ENCODE measurements around the gene SV2A.
"Not testable (repeated sequence)": the region's sequence is repeated elsewhere in the genome, so short reads cannot be mapped to it uniquely, and the experiment has no call there.

SV2A gene

GRCh38 chr1:149917571-149918144, at the start of gene SV2A:
TSS of gene SV2A (minus strand) at chr1:149917844. CDS start at chr1:149913840, 4,004 bp downstream.
- Histone ChIP-seq H3K4me1 (ENCODE audit: control insufficient read depth, low read depth, low read length) (peaks cover 14% of the 10 kb centered on the region), H3K36me3 (ENCODE audit: control insufficient read depth, low read depth, low read length) (peaks cover 15% of the 10 kb centered on the region), H3K9me3 (ENCODE audit: control insufficient read depth, low read depth, low read length) (no peaks in the 10 kb centered on the region), H3K9ac (ENCODE audit: low read length) (peak within 1 kb of the TSS; percentile 46), H3K4me3 (ENCODE audit: low read length) (peak within 1 kb of the TSS; percentile 84), H3K27ac (ENCODE audit: low read length) (no peak within 1 kb of the TSS), H3K27me3 (ENCODE audit: control insufficient read depth, insufficient read depth, low read length) (no peaks in the 10 kb centered on the region)

- Histone ChIP-seq H3K36me3 (ENCODE audit: control insufficient read depth, low read depth, low read length) (peaks cover 47% of the 10 kb centered on the region), H3K27me3 (ENCODE audit: control insufficient read depth, insufficient read depth, low read length) (no peaks in the 10 kb centered on the region), H3K27ac (ENCODE audit: low read length) (no peak overlapping the region), H3K9ac (ENCODE audit: low read length) (no peak overlapping the region), H3K4me3 (ENCODE audit: low read length) (no peak overlapping the region), H3K9me3 (ENCODE audit: control insufficient read depth, low read depth, low read length) (no peaks in the 10 kb centered on the region), H3K4me1 (ENCODE audit: control insufficient read depth, low read depth, low read length) (no peaks in the 10 kb centered on the region)
These were observed 49.4 kb upstream of the SV2A start for GRCh38 chr1:149967041-149967440.

GRCh38 chr1:149966405-149966804, 48.8 kb upstream of the SV2A start:
- Histone ChIP-seq H3K4me3 (ENCODE audit: low read length) (no peak overlapping the region), H3K4me1 (ENCODE audit: control insufficient read depth, low read depth, low read length) (no peaks in the 10 kb centered on the region), H3K36me3 (ENCODE audit: control insufficient read depth, low read depth, low read length) (peaks cover 44% of the 10 kb centered on the region), H3K9ac (ENCODE audit: low read length) (no peak overlapping the region), H3K27me3 (ENCODE audit: control insufficient read depth, insufficient read depth, low read length) (no peaks in the 10 kb centered on the region), H3K9me3 (ENCODE audit: control insufficient read depth, low read depth, low read length) (no peaks in the 10 kb centered on the region), H3K27ac (ENCODE audit: low read length) (no peak overlapping the region)

GRCh38 chr1:149965440-149965839, 47.8 kb upstream of the SV2A start:
- Histone ChIP-seq H3K27me3 (ENCODE audit: control insufficient read depth, insufficient read depth, low read length) (no peaks in the 10 kb centered on the region), H3K4me3 (ENCODE audit: low read length) (no peak overlapping the region), H3K4me1 (ENCODE audit: control insufficient read depth, low read depth, low read length) (no peaks in the 10 kb centered on the region), H3K27ac (ENCODE audit: low read length) (no peak overlapping the region), H3K9ac (ENCODE audit: low read length) (no peak overlapping the region), H3K9me3 (ENCODE audit: control insufficient read depth, low read depth, low read length) (no peaks in the 10 kb centered on the region), H3K36me3 (ENCODE audit: control insufficient read depth, low read depth, low read length) (peaks cover 39% of the 10 kb centered on the region)

- H3K9me3 ChIP-seq (ENCODE audit: control insufficient read depth, low read depth, low read length): no peaks in the 10 kb centered on the region
- no peak overlapping the region for H3K9ac ChIP-seq (ENCODE audit: low read length)
- peaks cover 48% of the 10 kb centered on the region for H3K36me3 ChIP-seq (ENCODE audit: control insufficient read depth, low read depth, low read length)
- H3K4me1 ChIP-seq (ENCODE audit: control insufficient read depth, low read depth, low read length): no peaks in the 10 kb centered on the region
- H3K4me3 ChIP-seq (ENCODE audit: low read length): no peak overlapping the region
- H3K27me3 ChIP-seq (ENCODE audit: control insufficient read depth, insufficient read depth, low read length): no peaks in the 10 kb centered on the region
- H3K27ac ChIP-seq (ENCODE audit: low read length): no peak overlapping the region
These were observed 45.7 kb upstream of the SV2A start for GRCh38 chr1:149963358-149963757.

GRCh38 chr1:149962736-149963135, 45.1 kb upstream of the SV2A start:
- Histone ChIP-seq H3K36me3 (ENCODE audit: control insufficient read depth, low read depth, low read length) (peaks cover 50% of the 10 kb centered on the region), H3K9ac (ENCODE audit: low read length) (no peak overlapping the region), H3K27me3 (ENCODE audit: control insufficient read depth, insufficient read depth, low read length) (no peaks in the 10 kb centered on the region)

GRCh38 chr1:149962039-149962647, 44.5 kb upstream of the SV2A start:
- no peak overlapping the region for H3K9ac ChIP-seq (ENCODE audit: low read length)
- peaks cover 46% of the 10 kb centered on the region for H3K36me3 ChIP-seq (ENCODE audit: control insufficient read depth, low read depth, low read length)
- H3K27me3 ChIP-seq (ENCODE audit: control insufficient read depth, insufficient read depth, low read length): no peaks in the 10 kb centered on the region
- H3K4me3 ChIP-seq (ENCODE audit: low read length): no peak overlapping the region
- H3K9me3 ChIP-seq (ENCODE audit: control insufficient read depth, low read depth, low read length): peaks cover 3% of the 10 kb centered on the region
- H3K27ac ChIP-seq (ENCODE audit: low read length): no peak overlapping the region
- H3K4me1 ChIP-seq (ENCODE audit: control insufficient read depth, low read depth, low read length): no peaks in the 10 kb centered on the region

More at GRCh38 chr1:149962736-149963135, 45.1 kb upstream of the SV2A start:
- H3K4me3 ChIP-seq (ENCODE audit: low read length): no peak overlapping the region
- no peak overlapping the region for H3K27ac ChIP-seq (ENCODE audit: low read length)
- H3K4me1 ChIP-seq (ENCODE audit: control insufficient read depth, low read depth, low read length): no peaks in the 10 kb centered on the region
- peaks cover 3% of the 10 kb centered on the region for H3K9me3 ChIP-seq (ENCODE audit: control insufficient read depth, low read depth, low read length)

- H3K27ac ChIP-seq (ENCODE audit: low read length); H3K9ac ChIP-seq (ENCODE audit: low read length); H3K4me3 ChIP-seq (ENCODE audit: low read length); H3K9me3 ChIP-seq (ENCODE audit: control insufficient read depth, low read depth, low read length); H3K4me1 ChIP-seq (ENCODE audit: control insufficient read depth, low read depth, low read length); H3K27me3 ChIP-seq (ENCODE audit: control insufficient read depth, insufficient read depth, low read length): not testable (repeated sequence)
- H3K36me3 ChIP-seq (ENCODE audit: control insufficient read depth, low read depth, low read length): peaks cover 22% of the 10 kb centered on the region
These were observed 39.9 kb upstream of the SV2A start for GRCh38 chr1:149957548-149957947.

- Histone ChIP-seq H3K9me3 (ENCODE audit: control insufficient read depth, low read depth, low read length) (no peaks in the 10 kb centered on the region), H3K27me3 (ENCODE audit: control insufficient read depth, insufficient read depth, low read length) (no peaks in the 10 kb centered on the region), H3K36me3 (ENCODE audit: control insufficient read depth, low read depth, low read length) (peaks cover 35% of the 10 kb centered on the region), H3K9ac (ENCODE audit: low read length) (no peak overlapping the region), H3K27ac (ENCODE audit: low read length) (no peak overlapping the region), H3K4me3 (ENCODE audit: low read length) (no peak overlapping the region), H3K4me1 (ENCODE audit: control insufficient read depth, low read depth, low read length) (no peaks in the 10 kb centered on the region)
These were observed 32.3 kb upstream of the SV2A start for GRCh38 chr1:149949911-149950310.

GRCh38 chr1:149945206-149945605, 27.6 kb upstream of the SV2A start:
- Histone ChIP-seq H3K9ac (ENCODE audit: low read length) (no peak overlapping the region), H3K27me3 (ENCODE audit: control insufficient read depth, insufficient read depth, low read length) (no peaks in the 10 kb centered on the region), H3K4me1 (ENCODE audit: control insufficient read depth, low read depth, low read length) (peaks cover 12% of the 10 kb centered on the region), H3K4me3 (ENCODE audit: low read length) (no peak overlapping the region), H3K9me3 (ENCODE audit: control insufficient read depth, low read depth, low read length) (no peaks in the 10 kb centered on the region), H3K36me3 (ENCODE audit: control insufficient read depth, low read depth, low read length) (peaks cover 44% of the 10 kb centered on the region), H3K27ac (ENCODE audit: low read length) (no peak overlapping the region)

GRCh38 chr1:149942885-149943284, 25.2 kb upstream of the SV2A start:
- Histone ChIP-seq H3K27me3 (ENCODE audit: control insufficient read depth, insufficient read depth, low read length) (no peaks in the 10 kb centered on the region), H3K36me3 (ENCODE audit: control insufficient read depth, low read depth, low read length) (peaks cover 28% of the 10 kb centered on the region), H3K9me3 (ENCODE audit: control insufficient read depth, low read depth, low read length) (no peaks in the 10 kb centered on the region), H3K4me3 (ENCODE audit: low read length) (no peak overlapping the region), H3K4me1 (ENCODE audit: control insufficient read depth, low read depth, low read length) (peaks cover 25% of the 10 kb centered on the region), H3K9ac (ENCODE audit: low read length) (no peak overlapping the region), H3K27ac (ENCODE audit: low read length) (no peak overlapping the region)

- H3K4me1 ChIP-seq (ENCODE audit: control insufficient read depth, low read depth, low read length): peaks cover 32% of the 10 kb centered on the region
- no peak overlapping the region for H3K4me3 ChIP-seq (ENCODE audit: low read length)
- H3K27me3 ChIP-seq (ENCODE audit: control insufficient read depth, insufficient read depth, low read length): no peaks in the 10 kb centered on the region
- H3K36me3 ChIP-seq (ENCODE audit: control insufficient read depth, low read depth, low read length): peaks cover 22% of the 10 kb centered on the region
- no peak overlapping the region for H3K9ac ChIP-seq (ENCODE audit: low read length)
- H3K27ac ChIP-seq (ENCODE audit: low read length): no peak overlapping the region
- no peaks in the 10 kb centered on the region for H3K9me3 ChIP-seq (ENCODE audit: control insufficient read depth, low read depth, low read length)
These were observed 24.6 kb upstream of the SV2A start for GRCh38 chr1:149942207-149942606.

All from iPS-18a (cell line).